Measurements from ENCODE around the gene CROCC.
A peak's percentile ranks its signal among the peaks of the same experiment; 100 is the strongest.

CROCC gene

GRCh38 chr1:16969651-16970050 is 47.9 kb downstream of the CROCC start:
- no peak for DNase-seq

- no peak for DNase-seq
Observed at GRCh38 chr1:16970132-16970910, 48.6 kb downstream of the CROCC start.

GRCh38 chr1:16971341-16972188 is 49.8 kb downstream of the CROCC start:
- no peak for DNase-seq

GRCh38 chr1:16972189-16972895 is 50.6 kb downstream of the CROCC start:
- no peak for DNase-seq

- DNase-seq: no peak
Observed at GRCh38 chr1:16973215-16973614, 51.5 kb downstream of the CROCC start.

- DNase-seq: no peak
Observed at GRCh38 chr1:16975211-16975610, 53.5 kb downstream of the CROCC start.

- DNase-seq: no peak
Observed at GRCh38 chr1:16975838-16976237, 54.1 kb downstream of the CROCC start.

- DNase-seq: no peak
Observed at GRCh38 chr1:16976966-16977365, 55.2 kb downstream of the CROCC start.

- no peak for DNase-seq
Observed at GRCh38 chr1:16977377-16977776, 55.6 kb downstream of the CROCC start.

- DNase-seq: no peak
Observed at GRCh38 chr1:16978139-16978538, 56.4 kb downstream of the CROCC start.

GRCh38 chr1:16978567-16979474 is 57.1 kb downstream of the CROCC start:
- no peak for DNase-seq

GRCh38 chr1:16979475-16980327 is 58.0 kb downstream of the CROCC start:
- peak in 1 of 2 experiments; percentile 10 for DNase-seq

GRCh38 chr1:16980473-16981268 is 58.9 kb downstream of the CROCC start, which contains the start of gene MFAP2:
MFAP2 (minus strand) TSS chr1:16980620; CDS start chr1:16978273, 2,347 bp downstream.
- no peak for DNase-seq

- no peak for DNase-seq
Observed at GRCh38 chr1:16981269-16981849, 59.6 kb downstream of the CROCC start.

- DNase-seq: no peak
Observed at GRCh38 chr1:16982902-16983301, 61.2 kb downstream of the CROCC start.

GRCh38 chr1:16983649-16984048 is 61.9 kb downstream of the CROCC start:
- no peak for DNase-seq

GRCh38 chr1:16984717-16985116 is 63.0 kb downstream of the CROCC start:
- DNase-seq: no peak

GRCh38 chr1:16986113-16986512 is 64.4 kb downstream of the CROCC start:
- DNase-seq: no peak

GRCh38 chr1:16986560-16986959 is 64.8 kb downstream of the CROCC start:
- no peak for DNase-seq

- DNase-seq: no peak
Observed at GRCh38 chr1:16986962-16987361, 65.2 kb downstream of the CROCC start.

All from Kasumi-1 (cell line).